ENCODE data around the gene SLAMF1.

GRCh38 chr1:160620942-160621632 lies 25.8 kb downstream of the SLAMF1 start:
- TF ChIP-seq POLR2A (IDR thresholded peaks at IDR 0.05) = no peak
- no peak for TF ChIP-seq CTCF (IDR thresholded peaks at IDR 0.05)

Data from lower leg skin (tissue), 3 donors.